HG03521 (cell line): ENCODE data around the gene MARK1.
"Not testable (repeated sequence)": the region's sequence is repeated elsewhere in the genome, so short reads cannot be mapped to it uniquely, and the experiment has no call there.

Experiments
- ATAC-seq: cut with Tn5 transposase; IDR thresholded peaks from one replicate; pipeline ENCODE4 v1.9.1; 2021; ENCODE audit warnings: mild to moderate bottlenecking, moderate library complexity; ENCODE audit not compliant: unreplicated experiment

MARK1 gene

DNA sequence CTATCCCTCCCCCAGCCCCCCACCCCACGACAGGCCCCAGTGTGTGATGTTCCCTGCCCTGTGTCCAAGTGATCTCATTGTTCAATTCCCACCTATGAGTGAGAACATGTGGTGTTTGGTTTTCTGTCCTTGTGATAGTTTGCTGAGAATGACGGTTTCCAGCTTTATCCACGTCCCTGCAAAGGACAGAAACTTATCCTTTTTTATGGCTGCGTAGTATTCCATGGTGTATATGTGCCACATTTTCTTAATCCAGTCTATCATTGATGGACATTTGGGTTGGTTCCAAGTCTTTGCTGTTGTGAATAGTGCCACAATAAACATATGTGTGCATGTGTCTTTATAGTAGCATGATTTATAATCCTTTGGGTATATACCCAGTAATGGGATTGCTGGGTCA is 77.7 kb downstream of the MARK1 start:
- not testable (repeated sequence) for ATAC-seq

DNA sequence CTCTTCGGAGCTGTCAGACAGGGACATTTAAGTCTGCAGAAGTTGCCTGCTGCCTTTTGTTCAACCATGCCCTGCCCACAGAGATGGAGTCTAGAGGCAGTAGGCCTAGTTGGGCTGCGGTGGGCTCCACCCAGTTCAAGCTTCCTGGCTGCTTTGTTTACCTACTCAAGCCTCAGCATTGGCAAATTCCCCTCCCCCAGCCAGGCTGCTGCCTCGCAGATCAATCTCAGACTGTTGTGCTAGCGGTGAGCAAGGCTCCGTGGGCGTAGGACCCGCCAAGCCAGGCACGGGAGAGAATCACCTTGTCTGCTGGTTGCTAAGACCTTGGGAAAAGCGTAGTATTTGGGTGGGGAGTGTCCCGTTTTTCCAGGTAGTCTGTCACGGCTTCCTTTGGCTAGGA is 83.2 kb downstream of the MARK1 start:
- ATAC-seq, result not testable (repeated sequence)

DNA sequence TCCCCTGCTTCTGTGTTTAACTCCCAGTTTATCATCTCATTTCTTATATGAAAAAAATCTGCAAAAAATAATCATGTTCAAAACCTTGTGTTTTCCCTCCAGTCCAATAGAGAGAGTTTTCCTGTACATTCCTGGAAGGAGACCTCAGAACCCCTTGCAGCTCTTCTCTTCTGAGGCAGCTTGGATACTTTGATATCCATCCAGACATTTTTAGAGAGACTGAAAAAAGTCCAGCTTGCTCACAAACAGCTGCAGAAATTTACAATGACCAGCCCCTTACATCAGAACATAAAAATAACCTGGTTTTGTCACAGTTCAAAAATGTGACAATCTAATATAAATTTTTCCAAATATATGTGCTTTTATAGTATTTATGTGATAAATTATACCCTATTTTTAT is 88.9 kb downstream of the MARK1 start:
- ATAC-seq, result no peak

DNA sequence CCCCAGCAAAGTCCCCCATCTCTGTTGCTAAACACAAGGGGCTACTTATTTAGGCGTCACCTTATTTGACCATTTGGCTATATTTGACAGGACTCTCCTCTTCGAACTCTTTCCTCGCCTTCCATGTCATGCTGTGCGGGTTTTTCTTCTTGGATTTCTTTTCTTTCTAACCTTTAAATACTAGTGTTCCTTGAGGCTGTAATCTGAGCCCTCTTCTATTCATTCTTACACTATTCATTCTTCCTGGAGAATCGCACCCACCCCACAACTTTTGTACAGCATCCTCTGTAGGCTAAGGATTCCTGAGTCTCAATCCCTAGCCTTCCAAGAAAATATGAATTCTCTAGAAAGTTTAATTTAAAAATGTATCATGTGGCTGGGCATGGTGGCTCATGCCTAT is 100.5 kb downstream of the MARK1 start:
- no peak for ATAC-seq

DNA sequence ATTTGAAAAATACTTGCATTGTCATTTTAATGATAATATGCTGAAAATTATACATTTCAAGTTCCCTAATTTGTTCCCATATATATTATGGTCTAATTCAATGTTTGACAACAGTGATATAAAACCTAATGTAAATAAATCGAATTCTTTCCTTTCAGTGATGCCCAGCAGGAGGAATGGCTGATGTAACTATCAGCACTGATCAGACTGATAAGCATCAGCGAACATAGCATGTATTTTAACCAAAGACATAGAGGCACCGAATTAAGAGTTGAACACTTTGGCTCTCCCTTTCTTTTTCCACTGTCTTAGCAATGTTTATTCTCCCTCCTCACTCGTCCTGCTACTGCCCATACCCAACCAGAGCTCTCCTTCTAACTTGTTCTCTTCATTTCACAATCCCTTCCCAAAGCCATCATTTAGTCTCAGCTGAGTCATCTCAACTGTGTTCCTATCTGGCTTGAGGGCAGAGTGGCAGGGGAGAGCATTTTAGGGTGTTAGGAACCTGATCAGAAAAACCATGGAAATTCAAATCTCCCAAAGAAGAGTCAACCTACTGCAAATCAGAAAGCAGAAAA is 103.4 kb downstream of the MARK1 start:
- ATAC-seq, result no peak

DNA sequence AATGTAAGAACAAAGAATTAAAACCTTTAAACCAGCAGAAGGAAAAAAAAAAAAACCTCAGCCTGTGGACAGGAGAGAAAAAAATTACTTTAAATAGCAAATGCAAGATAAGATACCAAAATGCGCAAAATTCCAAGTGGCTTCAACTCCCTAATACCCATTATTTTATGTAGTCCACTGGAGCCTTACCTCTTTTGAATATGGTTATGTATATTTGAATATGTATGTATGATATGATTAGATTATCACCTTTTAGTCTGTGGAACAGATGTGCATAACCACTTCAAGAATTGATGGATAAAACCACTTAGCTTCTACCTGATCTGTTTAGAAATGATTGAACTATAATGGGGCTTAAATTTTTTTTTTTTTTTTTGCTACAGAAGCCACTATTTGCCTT is 109.8 kb downstream of the MARK1 start:
- no peak for ATAC-seq

DNA sequence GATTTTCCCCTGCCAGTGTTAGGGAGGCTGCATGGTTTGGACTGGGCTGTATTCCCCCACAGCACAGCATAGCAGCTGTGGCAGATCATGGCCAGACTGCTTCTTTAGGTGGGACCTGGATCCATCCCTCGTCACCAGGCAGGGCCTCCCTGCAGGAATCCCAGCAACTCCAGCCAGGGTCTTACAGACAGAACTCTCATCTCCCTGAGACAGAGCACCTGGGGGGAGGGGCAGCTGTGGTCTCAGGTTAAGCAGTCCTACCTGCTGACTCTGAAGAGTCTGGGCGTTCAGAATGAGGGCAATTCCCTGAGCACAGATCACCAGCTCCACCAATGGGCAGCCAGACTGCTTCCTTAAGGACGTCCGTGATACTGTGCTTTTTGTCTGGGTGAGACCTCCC is 114.3 kb downstream of the MARK1 start:
- no peak for ATAC-seq

DNA sequence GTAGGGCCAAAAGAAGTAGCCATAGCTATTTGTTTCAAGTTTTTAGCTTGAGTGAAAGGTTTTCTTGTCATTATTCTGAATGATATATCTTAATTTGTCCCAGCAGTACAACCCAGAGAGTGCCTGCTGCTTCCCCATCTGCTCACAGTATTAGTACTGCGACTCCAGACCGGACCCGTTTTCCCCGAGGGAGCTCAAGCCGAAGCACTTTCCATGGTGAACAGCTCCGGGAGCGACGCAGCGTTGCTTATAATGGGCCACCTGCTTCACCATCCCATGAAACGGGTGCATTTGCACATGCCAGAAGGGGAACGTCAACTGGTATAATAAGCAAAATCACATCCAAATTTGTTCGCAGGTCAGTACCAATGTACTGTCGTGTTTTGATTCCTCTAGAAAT is 125.1 kb downstream of the MARK1 start:
- no peak for ATAC-seq

DNA sequence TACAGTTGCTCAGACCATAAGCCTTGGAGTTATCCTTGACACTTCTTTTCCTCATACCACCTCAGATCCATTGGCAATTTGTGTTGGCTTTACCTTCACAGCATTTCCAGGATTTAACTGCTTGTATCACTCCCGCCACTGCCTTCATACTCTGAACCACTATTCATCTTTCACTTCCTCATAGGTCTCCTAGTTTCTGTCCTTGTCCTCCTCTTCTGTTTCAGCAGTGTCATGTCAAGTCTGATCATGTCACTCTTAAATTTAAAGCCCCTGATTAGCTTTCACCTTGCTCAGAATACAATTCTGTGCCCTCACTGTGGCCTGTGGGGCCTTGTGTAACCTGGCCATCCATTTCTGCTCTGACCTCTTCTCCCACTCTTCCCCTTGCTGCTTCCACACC is 127.6 kb downstream of the MARK1 start:
- ATAC-seq, result peak; percentile 91

DNA sequence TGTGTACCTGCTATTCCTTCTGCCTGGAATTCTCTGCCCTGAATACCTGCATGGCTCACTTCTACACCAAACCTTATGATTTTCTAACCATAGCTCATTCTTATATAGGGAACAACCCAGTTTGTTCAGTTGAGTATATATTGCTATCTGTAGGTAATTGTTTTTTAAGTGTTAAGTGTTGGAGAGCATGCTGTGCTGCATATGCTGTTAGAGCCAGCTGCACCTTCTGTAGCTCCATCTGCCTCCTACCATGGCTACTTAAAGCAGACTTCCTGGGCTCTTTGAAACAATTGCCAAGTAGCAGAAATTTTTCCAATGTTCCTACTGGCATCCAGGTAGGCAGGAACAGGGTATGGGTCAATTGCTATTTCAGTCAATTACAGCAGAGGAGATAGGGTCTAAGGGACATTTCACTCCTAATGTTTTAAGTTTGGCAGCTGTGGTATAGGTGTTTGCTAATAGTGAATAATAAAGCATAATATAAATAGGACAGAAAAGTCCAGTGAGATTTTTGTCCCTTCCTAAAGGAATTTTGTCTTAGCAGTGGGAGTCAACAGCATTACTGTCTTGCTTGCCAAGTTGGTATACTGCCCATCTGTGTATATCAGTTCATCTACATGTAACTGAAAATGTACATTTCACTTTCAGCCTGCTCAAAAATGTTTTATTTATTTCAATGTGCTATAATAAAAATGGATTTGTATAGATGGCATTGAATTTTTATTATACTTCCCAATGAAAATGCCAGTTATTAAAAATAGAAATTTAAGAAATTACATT is 128.2 kb downstream of the MARK1 start:
- peak; percentile 17 for ATAC-seq

DNA sequence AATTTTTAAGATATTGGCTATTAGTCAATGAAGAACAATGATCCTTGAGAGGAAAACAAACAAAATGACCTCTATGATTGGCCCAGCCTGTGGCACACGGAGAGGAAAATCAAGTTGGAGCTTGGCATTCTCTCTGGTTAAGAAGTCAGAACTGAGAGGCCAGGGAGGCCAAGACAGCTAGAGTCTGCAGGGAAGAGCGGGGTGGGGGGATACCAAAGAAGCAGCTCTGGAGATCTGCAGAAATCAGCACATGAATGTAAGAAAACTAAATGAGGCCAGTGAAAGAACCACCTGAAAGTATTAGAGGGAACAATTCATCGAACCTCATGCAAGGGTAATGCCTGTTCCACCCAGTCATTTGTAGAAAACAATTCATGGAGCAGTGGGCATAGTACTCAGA is 138.4 kb downstream of the MARK1 start:
- no peak for ATAC-seq

DNA sequence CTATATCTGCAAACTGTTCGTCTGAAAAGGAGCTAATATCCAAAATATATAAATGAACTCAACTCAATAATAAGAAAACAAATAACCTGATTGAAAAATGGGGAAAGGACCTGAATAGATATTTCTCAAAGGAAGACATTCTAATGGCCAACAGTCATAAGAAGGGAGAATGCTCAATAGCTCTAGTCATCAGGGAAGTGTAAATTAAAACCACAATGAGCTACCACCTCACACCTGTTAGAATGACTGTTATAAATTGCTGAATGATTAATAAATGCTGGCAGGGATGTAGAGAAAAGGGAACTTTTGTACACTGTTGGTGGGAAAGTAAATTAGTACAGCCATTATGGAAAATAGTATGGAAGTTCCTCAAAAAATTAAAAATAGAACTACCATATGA is 141.1 kb downstream of the MARK1 start:
- ATAC-seq, result no peak

DNA sequence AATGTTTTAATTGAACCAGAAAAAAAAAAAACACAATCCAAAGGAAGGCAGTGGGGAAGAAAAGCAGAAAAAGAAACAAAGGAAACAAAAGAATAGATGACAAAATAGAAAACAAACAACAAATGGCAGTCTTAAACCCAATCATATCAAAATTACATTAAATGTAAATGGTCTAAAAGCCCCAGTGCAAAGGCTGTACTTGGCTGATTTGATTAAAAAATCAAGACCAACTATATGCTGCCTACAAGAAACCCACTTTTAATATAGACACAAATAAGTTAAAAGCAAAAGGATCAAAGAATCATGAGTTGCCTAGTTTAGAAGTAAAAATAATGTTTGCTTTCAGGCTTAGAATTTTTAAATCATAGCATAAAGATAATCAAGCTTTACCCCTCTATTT is 142.4 kb downstream of the MARK1 start:
- ATAC-seq, result no peak

DNA sequence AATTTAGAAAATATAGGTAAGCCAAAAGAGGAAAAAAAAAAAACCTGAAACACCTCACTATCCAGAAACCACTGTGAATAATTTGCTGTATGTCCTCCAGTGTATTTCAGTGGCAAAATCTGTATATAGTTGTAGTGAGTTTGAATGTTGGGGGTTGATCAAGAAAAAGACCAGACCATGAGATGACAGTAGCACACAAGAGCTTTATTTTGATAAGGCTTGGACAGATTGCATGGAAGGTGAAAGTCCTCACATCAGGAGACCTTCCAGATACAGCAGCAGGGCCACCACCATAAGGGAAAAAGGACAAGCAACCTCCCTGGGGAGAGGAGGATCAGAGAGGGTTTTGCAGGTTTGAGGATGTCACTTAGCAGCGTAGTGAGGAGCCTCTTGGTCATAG is 146.0 kb downstream of the MARK1 start:
- no peak for ATAC-seq

DNA sequence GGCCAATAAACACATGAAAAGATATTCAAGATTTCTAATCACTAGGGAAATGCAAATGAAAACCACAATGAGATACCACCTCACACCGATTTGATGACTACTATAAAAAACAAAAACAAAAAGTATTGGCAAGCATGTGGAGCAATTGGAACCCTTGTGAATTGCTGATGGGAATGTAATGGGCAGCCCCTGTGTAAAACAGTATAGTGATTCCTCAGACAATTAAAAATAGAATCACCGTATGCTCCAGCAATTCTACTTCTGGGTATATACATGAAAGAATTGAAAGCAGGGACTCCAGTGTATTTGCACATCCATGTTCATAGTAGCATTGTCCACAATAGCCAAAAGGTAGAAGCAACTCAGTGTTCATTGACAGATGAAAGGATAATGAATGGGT is 149.3 kb downstream of the MARK1 start:
- no peak for ATAC-seq

DNA sequence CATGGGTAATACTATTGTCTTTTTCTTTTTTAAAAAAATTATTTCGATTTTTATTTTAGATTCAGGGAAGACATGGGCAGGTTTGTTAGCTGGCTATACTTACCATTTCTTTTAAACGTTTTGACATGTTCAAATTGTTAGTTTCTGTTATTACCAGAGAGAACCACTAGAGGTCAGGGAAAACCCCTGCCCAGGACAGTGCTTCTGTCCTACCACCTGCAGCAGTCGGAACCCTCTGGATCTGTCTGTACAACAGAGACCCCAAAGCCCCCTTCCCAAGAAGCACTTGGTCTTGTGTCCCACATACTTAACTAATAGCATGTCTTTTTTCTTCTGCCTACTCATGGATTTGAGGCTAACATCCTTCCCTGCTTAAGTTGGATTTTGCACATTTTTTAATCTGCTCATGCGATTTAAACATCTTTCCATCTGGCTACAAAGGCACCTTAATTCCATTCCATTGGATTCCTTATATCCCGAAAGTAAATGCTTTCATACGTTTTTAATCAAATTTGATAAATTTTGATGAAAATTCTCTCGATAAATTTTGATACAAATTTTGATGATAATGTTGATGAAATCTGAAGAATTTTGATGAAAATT is 152.2 kb downstream of the MARK1 start:
- peak; percentile 96 for ATAC-seq

DNA sequence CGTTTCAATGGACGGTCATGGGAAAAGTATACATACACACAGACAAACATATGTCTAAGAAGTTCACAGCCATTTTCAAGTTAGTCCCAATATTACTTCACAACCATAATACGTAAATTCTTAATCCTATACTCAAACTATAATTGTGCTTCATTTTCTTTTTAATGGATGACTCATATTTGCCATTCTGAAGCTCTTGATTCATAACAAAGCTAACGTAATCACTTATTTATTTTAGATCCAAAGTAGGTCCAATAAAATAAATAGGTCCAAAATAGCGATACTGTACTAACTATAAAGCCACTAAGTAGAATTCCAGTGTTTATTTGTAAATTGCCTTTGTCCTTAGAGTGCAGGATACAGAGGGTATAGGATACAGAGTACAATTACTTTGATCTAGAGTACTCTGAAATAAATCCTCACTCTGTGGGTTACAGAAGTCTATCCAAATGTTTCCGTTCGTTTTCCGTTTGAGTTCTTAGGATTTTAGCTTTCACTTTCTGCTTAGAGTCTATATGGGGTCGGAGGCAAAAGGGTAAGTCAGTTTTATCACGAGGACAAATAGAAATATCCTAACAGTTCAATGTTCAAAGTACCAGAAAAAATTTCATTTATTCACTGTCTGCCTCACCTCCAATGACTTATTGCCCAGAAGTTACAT is 153.4 kb downstream of the MARK1 start:
- ATAC-seq, result no peak

DNA sequence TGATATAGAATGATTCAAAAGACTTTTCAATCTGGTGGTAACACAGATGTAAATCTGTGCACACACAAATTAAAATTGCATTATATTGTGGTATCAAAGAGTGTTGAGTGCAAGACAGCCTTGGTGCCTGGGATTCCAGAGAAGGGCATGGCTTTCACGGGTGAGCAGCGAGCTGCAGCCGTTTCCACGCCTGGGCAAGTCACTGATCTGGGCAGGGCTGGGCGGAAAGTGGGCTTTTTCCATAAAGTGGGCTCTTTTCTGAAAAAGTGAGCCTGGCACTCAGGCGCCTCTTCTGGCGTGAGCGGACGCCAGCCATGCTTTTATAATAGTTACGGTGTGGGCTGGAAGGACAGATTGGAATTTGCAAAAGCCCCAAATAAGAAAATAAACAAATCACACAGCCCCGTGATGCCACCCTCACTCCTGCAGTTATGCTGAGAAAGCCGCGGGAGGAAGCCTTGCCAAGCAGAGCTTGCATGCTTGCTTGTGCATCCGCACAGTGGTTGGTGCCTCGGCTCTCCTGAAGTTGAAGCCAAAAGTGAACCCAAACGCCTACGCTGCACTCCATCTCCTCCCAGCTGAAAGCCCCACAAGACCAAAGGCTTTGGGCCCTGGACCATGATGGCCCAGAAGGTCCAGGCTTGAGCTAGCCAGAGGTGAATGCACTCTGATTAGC is 155.1 kb downstream of the MARK1 start:
- no peak for ATAC-seq

DNA sequence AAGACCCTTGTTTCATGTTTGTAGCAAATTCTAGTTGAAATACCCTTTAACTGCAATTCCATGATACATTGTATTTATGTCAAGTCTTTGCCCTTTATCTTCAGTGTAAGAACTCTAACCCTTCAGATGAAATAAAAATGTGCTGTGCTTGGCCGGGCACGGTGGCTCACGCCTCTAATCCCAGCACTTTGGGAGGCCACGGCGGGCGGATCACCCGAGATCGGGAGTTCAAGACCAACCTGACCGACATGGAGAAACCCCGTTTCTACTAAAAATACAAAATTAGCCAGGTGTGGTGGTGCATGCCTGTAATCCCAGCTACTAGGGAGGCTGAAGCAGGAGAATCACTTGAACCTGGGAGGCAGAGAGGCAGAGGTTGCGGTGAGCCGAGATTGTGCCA is 155.8 kb downstream of the MARK1 start:
- not testable (repeated sequence) for ATAC-seq

DNA sequence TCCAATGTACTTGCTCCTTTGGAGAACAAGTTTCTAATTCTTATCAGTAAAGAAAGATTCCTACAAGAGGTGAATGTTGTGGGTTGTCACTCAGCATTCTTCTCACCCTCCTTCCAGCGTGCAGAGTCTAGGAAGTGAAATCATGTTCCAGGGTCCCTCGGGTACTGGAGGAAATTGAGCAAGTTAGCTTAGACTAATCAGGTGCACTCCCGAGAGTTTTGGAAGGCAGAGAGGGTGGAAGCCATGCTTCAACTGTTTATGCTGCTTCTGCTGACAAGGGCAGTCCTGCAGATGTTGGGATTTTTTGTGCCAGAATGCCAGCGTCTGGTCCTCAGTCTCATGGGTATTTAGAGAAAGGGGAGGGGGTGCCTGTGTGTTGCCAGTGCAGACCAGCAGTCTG is 157.0 kb downstream of the MARK1 start:
- ATAC-seq, result no peak

DNA sequence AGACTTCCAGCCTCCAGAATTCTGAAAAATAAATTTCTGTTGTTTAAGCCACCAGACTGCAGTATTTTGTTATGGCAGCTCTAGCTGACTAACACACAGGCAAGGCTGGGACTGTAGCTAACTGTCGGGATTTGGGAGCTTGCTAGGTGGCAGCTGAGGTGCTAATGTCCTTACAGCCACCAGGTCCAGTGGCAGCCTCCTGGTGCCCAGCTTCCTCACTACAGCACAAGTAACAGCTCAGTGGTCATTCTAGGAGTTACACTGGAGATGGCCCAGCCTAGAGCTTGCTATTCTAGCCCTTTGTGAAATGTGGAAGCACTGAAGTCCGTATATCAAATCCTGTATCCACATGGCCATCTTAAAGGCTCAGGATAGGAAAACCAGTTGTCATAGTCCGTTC is 157.9 kb downstream of the MARK1 start:
- no peak for ATAC-seq
